Stimulated activated CD4-positive, alpha-beta T cell treated with anti-CD3 and anti-CD28 coated beads, Interleukin-12 subunit alpha, Interleukin-12 subunit beta, amount 100 ng/mL, for 48 hours (primary cell): ENCODE data around the gene LMAN2L.

Experiments used
- DNase-seq, 3 donors: peaks; one replicate each; pipeline ENCODE4 v3.0.0-alpha.2; 2020; ENCODE audit warnings: low read depth in 2 of 3, low spot score in 1 of 3

Gene LMAN2L

DNA sequence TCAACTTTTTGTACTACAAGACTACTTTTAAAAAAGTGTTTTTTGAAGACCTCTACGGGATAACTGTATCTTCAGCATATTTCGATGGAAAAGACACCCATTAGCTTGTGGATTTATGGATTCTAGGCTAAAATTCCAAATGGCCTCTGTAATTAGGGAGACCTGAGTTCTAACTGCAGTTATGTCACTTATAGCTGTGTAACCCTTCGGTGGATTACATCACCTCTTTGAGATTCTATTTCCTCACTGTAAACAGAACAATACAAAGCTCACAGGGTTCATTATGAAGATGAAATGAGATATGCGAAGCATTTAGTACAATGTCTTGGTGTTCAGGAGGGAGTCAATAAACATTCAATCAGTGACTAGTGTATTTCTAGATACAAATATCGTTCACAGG is 24.2 kb downstream of the LMAN2L start:
- no peak for DNase-seq

DNA sequence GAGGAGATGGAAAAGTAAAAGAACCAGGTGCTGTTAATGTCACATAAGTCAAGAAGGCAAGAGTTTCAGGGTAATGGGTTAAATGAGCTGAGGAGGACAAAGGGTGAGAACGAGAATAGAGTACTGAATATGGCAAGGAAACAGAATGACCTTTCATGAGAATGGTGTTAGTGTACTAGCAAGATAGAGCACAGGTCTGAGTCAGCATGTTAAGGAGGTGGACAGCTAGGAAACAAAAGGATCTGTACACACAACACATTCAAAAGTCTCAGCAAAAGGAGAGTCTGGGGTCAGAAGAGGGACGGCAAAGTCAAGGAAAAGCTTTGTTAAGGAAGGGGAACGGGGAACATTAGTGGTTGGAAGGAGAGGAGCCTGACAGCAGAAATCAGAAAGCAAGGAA is 28.9 kb downstream of the LMAN2L start:
- DNase-seq: no peak

DNA sequence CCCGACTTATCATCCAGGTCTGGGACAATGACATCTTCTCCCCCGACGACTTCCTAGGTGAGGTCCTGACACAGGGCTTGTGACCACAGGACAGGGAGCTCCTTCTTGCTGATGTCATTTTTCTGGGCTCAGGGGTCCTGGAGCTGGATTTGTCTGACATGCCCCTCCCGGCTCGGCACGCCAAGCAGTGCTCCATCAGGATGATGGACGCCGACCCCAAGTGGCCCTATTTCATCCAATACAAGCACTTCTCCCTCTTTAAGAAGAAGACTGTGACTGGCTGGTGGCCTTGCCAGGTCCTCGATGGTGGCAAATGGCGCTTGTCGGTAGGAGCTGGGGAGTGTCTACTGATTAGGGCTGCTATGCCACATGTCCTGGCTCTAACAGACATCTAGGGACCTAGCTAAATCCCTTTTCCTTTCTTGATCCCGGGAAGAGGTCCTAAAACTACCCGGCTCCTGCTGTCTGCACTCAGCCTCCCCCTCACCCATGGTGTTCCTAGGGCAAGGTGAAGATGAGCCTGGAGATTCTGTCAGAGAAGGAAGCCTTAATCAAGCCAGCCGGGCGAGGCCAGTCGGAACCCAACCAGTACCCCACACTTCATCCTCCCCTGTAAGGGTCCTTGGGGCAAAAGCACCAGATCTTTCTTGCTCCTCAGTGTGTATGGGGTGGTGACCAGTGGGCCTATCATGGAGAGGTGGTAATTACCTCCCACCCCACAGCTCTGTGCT is 36.7 kb downstream of the LMAN2L start:
- no peak for DNase-seq

DNA sequence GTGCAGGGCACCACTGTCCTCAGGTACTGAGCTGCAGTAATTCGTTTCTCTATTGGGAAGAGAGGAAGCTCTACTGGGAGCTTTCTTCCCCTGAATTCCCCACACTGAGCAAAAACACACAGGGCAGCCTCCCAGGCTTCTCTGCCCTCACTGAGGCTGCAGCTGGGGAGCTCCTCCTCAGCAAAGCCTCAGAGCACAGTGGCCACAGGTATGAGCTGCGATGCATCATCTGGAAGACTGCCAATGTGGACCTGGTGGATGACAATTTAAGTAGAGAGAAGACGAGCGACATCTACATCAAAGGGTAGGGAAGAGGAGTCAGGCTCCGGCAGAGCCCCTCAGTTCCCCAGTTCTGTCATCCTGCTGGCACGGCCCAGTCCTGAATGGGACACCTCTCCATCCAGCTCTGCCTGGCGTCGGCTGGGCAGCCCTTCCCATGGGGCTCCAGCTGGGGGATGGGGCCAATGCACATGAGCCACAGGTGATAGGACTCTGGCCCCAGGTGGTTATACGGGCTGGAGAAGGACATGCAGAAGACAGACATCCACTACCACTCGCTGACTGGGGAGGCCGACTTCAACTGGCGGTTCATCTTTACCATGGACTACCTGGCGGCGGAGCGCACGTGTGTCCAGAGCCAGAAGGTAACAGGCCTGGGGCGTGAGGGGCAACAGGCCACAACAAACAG is 37.6 kb downstream of the LMAN2L start:
- DNase-seq: no peak

DNA sequence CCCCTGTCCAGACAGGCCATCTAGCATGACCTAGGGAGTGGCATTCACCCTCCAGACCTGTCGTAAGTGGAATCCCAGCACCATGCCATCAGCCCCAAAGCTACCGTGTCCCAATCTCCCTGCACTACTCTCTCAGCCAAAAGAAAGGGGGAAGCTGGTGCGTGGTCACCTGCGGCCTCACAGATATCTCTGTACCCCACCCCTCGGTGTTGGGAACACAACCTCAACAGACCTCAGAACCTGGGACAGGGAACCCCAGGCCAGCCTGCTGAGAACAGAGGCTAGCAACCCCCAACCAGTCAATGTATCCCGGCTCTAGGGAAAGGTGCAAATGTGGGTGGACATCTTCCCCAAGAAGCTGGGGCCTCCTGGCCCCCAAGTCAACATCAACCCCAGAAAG is 38.2 kb downstream of the LMAN2L start:
- DNase-seq: no peak

DNA sequence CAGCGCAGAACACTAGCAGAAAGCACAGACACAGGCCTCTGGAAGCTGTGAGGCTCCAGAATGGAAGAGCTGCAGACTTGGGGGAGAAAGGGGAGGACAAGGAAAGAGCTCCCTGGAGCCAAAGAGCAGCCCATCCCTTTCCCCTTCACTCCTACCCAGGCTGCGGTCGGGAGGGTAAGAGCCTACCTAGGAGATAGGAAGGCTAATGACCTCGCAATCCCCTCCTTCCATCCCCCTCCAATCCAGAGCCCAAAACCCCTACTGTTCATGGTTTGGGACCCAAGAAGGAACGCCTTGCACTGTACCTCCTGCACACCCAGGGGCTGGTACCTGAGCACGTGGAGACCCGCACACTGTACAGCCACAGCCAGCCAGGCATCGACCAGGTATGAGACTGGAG is 39.8 kb downstream of the LMAN2L start:
- DNase-seq: no peak

DNA sequence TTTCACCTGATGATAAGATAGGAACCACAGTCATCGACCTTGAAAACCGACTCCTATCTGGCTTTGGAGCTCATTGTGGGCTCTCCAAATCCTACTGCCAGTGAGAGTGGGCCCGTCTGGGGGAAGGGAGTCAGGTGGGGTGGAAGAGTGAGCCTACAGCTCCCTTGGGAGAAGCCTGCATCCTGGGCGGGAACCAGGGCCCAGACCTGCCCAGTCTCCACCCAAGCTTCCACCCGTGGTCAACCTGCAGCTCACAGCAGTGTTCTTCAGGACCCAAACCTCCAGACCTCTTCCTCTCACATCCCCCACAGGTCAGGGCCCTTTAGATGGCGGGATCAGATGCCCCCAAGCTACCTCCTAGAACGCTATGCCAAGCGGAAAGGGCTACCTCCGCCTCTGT is 40.2 kb downstream of the LMAN2L start:
- no peak for DNase-seq

DNA sequence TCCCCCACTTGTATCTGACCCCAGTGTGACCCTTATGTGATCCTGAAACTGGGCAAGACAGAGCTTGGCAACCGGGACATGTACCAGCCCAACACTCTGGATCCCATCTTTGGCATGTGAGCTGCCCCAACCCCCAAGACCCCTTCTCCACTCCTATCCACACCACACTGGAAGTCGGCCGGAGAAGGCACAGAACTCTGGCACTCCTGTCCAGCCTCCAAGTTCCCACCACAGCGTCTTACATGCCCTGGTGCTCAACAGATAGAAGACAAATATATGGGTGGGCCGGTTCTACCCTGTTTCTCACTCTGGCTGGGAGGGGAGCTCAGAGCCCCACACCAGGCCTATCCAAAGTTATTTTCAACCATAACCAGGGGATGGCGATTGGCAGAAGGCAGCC is 40.8 kb downstream of the LMAN2L start:
- DNase-seq: no peak

DNA sequence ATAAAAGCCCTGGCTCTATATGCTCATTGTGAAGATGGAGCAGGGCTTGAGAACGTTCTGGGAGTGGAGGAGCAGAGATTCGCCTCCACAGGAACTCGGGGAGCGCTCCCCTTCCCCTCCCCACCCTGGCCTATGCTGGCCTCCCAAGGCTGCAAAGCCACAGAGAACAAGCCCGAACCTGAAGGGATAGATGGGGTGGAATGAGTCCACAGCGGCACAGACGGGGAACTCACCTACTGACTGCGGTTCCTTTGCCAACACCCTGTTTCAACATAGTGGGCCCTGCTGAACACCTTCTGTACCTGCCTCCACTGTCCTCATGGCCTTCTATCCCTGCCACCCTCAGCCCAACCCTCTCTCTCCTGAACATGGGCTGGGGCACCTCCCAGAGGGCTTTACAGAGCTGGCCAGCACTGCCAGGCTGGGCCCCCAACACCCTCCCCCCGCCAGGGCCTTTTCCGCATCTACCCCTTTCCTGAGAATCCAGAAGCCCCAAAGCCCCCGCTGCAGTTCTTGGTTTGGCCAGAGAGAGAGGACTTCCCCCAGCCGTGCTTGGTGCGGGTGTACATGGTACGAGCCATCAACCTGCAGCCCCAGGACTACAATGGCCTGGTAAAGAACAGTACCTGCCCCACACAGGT is 41.5 kb downstream of the LMAN2L start:
- no peak for DNase-seq

DNA sequence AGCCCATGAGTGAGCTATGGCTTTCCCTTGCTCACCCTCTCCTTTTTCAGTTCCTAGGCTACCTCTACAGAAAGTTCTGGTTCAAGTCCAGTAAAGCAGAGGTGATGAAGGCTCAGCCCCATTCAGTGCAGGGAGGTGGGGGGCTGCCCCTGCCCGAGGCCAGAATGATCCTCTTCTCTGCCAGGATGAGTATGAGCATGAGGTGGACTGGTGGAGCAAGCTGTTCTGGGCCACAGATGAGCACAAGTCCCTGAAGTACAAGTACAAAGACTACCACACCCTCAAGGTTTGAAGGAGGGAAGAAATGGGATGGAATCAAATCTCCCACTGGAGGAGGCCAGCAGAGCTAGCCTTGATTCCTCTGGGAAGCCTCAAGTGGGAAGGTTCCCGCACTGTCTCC is 42.4 kb downstream of the LMAN2L start:
- DNase-seq: no peak

DNA sequence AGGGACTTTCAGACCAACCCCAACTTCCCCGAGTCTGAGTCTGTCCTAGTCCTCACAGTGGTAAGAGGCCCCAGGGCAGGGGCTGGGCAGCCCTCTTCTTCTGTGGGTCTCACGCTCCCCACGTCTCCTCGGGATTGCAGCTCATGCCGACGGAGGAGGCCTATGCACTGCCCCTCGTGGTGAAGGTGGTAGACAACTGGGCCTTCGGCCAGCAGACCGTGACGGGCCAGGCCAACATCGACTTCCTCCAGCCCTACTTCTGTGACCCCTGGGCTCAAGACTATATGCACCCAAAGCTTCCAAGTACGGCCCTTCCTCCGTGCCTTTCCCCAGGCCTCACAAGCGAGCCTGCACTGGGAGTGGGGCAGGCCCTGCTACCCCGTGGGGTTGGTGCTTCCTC is 44.3 kb downstream of the LMAN2L start:
- no peak for DNase-seq

DNA sequence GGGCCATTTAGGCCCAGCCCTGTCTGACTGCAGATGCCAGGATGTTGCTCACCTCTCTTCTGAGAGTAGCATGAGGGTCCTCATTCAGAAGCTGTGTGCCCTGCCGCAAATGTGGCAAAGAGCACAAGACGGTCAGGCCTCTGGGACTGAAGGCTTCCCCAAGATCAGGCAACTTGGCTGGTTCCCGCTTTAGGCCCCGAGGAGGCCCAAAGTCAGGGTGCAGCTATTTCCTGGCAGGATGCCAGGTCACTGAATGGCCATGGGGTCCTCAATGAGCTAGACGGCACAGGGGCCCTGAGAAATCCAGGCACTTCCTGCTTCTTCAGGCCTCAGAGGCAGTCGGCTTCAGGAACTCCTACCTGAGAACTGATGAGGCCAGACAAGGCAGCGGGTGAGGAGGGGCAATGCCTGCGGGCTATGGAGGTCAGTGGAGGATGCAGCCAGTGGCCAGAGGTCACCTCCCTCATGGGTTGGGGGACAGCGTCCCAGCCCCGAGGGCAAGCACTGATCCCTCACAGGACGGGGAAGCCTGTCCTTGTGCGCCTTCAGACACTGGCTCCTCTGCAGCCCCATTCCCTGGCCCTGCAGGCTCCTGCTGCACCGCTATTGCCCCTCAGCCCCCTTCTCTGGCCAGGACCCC is 44.9 kb downstream of the LMAN2L start:
- DNase-seq: no peak

DNA sequence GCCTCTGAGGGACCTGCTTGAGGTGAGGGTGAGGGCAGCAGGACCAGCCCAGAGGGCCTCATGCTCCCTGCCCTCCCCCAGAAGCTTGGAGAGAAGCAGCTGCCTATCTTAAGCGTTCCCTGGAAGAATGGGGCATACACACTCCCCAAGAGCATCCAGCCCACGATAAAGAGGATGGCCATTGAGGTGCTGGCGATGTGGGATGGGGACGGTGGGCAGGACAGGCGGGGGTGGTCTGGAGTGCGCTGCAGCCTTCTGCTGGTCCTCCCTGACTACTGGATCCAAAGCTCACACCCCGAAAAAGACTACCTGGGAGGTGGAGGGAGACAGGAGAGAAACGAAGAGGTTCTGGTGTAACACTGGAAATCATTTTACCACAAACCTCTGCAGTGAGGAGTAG is 45.6 kb downstream of the LMAN2L start:
- DNase-seq: no peak

DNA sequence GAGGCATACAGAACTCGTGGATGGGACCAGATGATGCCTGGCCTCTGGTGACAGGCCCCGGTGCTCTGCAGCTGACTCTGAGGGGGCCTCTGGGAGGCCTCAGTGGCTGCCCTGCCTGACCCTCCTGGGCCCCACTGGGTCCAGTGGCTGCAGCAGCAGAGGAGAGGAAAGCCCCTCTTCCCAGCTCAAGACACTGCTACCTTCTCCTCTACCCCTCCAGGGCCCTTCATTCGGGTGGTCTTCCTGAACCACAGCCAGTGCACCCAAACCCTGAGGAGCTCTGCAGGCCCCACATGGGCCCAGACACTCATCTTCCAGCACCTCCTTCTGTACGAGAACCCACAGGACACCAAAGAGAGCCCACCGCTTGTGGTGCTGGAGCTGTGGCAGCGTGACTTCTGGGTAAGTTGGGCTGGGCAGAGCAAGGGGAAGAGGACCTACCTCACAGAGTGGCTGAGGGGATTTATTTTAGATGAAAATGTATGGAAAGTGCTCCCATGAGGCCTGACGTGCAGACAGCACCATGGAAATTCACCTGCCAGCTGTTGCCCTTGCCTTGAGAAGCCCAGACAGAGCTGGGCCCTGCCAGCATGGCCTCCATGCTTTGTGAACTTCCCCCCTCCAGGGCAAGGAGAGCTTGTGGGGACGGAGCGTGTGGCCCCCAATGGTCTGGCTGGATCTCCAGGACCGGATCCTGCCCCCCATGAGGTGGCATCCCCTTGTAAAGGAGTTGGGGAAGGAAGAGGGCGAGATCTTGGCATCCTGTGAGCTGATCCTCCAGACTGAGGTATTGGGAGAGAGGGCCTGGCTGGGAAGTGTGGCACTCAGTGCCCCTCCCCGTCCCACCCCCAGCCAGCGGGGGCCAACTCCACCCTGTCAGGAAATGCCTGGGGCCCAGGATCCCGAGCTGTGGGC is 46.3 kb downstream of the LMAN2L start:
- DNase-seq: no peak

DNA sequence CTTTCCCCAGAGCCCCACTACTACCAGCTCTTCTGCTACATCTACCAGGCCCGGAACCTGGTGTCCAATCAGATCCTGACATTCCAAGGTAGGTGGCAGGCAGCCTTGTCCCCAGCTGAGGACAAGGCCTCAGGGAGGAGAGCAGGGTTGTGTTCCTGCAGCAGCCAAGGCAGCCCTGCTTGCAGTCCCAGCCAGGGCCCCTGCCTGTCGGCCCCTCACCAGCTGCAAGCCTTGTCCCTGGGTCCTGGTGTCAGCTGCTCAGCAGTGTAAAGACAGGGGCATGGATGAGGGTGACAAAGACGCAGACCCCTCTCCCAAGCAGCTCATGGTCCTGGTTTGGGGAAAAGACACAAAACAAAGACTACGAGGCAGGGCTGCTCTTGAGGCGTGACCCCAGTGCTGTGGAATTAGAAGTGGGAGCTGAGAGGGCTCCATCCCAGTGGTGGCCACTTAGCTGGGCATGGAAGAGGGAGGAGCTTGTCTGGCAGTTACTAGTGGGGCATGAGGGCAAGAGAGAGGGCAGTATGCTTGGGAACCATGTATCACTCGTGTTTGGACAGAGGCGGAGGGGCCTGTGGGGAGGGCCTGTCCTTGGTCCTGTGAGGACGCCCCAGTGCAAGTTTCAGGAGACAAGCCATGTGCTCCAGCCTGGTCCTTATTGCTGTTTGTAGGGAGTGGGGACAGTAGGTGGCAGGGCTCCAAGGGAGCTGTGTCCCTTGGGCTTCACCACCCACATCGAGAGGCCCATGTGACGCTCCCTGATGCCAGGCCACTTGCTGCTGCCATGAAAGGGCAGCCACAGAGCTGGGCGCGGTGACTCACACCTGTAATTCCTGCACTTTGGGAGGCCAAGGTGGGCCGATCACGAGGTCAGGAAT is 47.5 kb downstream of the LMAN2L start:
- DNase-seq: no peak

DNA sequence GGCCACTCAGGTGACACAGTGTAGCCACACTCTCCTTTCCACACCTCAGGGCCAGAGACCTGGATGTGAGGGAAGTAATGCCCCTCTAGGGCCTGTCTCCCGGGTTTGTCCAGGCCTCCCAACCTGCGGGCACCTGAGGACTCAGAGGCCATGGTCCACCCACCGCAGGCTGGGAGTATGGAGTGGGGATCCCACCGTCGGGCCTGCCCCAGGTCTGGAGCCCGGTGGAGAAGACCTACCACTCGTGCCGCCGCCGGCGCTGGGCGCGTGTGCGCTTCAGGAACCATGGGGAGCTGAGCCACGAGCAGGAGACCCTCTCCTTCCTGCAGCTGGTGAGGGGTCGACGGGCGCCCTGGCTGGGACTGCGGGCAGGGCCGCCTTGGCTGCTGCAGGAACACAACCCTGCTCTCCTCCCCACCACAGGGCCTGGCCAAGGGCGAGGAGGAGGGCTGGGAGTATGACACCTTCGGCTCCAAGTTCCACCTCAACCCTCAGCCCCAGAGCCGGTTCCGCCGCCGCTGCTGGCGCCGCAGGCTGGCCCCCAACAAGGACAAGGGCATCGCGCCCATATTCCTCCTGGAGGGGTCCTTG is 48.7 kb downstream of the LMAN2L start:
- no peak for DNase-seq

DNA sequence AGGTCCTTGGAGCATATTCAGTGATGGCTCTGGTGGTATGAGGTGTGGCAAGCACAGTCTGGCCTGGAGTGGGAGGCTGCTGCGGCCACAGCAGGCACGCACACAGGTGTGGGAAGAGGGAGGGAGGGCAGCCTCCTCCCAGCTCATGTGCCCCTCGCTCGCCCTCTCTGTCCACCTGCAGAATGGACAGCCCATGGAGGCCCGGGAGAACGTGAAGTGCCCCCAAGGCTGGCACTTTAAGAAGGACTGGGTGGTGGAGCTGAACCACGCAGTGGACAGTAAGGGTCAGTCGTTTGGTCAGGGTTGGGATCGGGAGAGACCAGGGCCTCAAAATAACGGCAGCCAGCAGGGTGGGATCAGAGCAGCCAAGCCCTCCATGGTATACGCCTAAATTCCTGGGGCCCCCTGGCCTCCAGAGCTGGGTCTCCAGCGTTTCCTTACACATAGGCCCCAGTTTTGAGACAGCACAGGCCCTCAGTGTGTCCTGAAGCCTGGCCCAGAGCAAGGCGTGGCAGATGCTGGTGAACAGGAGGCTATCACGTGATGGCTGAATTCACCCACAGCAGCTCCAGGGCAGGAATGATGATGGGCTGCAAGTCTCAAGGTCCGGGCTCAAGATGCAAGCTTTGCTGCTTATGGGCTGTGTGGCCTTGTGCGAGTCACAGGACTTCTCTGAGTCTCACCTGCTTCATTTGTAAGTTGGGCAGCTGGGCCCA is 49.4 kb downstream of the LMAN2L start:
- DNase-seq: no peak

DNA sequence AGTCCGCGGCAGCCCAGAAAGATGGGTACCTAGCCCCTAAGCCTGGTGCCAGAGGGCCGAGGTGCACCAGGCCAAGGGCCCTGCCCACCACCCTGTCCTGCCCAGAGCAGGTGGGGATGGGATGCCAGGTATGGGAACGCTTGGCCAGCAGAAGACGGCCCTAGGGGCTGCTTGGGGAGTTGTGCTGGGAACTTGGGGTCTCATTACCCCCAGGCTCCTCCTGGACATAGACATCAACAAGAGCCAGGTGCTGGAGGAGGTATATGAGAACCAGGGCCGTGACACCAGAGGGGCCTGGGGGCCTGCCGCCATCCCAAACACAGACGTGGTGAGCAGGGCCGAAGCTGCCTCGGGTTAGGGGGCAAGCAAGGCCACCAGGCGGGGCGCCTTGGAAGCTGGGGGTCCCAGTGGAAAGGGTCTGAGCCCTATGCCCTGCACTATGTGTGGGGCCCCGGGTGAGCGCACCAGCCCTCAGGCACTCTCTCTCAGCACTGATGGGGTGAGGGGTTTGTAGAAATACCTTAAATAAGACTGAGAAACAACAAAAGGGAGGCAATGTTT is 50.4 kb downstream of the LMAN2L start:
- no peak for DNase-seq
